ENCODE measurements around the gene MCOLN2.
A peak's percentile ranks its signal among the peaks of the same experiment; 100 is the strongest.
"Not testable (repeated sequence)": the region's sequence is repeated elsewhere in the genome, so short reads cannot be mapped to it uniquely, and the experiment has no call there.

The MCOLN2 gene

GRCh38 chr1:84998642-84999280, 1.8 kb upstream of the MCOLN2 start:
- Mint-ChIP-seq H3K27me3 (peaks cover 55% of the 10 kb centered on the region), H3K4me1 (peaks cover 41% of the 10 kb centered on the region), H3K27ac (peak overlapping the region; percentile 76), H3K4me3 (peak overlapping the region; percentile 83), H3K36me3 (peaks cover 18% of the 10 kb centered on the region), H3K9me3 (peaks cover 10% of the 10 kb centered on the region)
- CTCF ChIA-PET = interaction anchor here (1.0 kb wide), 2 partner anchors 29 to 54 kb away, joined by 4 to 8 read pairs; no protein-coding TSS in a partner anchor
- peak; percentile 64 for DNase-seq

GRCh38 chr1:84997667-84998600, 1.0 kb upstream of the MCOLN2 start:
- Mint-ChIP-seq H3K4me1 (peaks cover 42% of the 10 kb centered on the region), H3K36me3 (peaks cover 9% of the 10 kb centered on the region), H3K4me3 (peak overlapping the region; percentile 83), H3K27ac (peak overlapping the region; percentile 58), H3K27me3 (peaks cover 47% of the 10 kb centered on the region), H3K9me3 (peaks cover 5% of the 10 kb centered on the region)
- CTCF ChIA-PET = interaction anchor here (1.0 kb wide), 2 partner anchors 30 to 53 kb away, joined by 4 to 8 read pairs; no protein-coding TSS in a partner anchor
- peak; percentile 31 for DNase-seq

- no peak for DNase-seq
- CTCF ChIA-PET = interaction anchor here (1.1 to 3.5 kb wide), 4 partner anchors 21 to 259 kb away, joined by 3 to 28 read pairs (median 6); no protein-coding TSS in a partner anchor
- peaks cover 56% of the 10 kb centered on the region for H3K4me1 Mint-ChIP-seq
- peaks cover 6% of the 10 kb centered on the region for H3K36me3 Mint-ChIP-seq
- H3K27me3 Mint-ChIP-seq = peaks cover 35% of the 10 kb centered on the region
- H3K27ac Mint-ChIP-seq = peak overlapping the region; percentile 47
- no peaks in the 10 kb centered on the region for H3K9me3 Mint-ChIP-seq
- peak overlapping the region; percentile 66 for H3K4me3 Mint-ChIP-seq
These were observed 1.2 kb downstream of the MCOLN2 start for GRCh38 chr1:84995484-84996334.

GRCh38 chr1:84991097-84991920, 5.6 kb downstream of the MCOLN2 start:
- no peak overlapping the region for H3K4me3 Mint-ChIP-seq

GRCh38 chr1:84988588-84988987, 8.3 kb downstream of the MCOLN2 start:
- H3K4me1 Mint-ChIP-seq = peaks cover 39% of the 10 kb centered on the region
- peak overlapping the region; percentile 35 for H3K27ac Mint-ChIP-seq
- DNase-seq = peak; percentile 23
- CTCF ChIA-PET = no interaction called here
- peaks cover 13% of the 10 kb centered on the region for H3K36me3 Mint-ChIP-seq
- no peaks in the 10 kb centered on the region for H3K9me3 Mint-ChIP-seq
- H3K27me3 Mint-ChIP-seq = no peaks in the 10 kb centered on the region
- no peak overlapping the region for H3K4me3 Mint-ChIP-seq

More at GRCh38 chr1:84991097-84991920, 5.6 kb downstream of the MCOLN2 start:
- Mint-ChIP-seq H3K36me3 (peaks cover 6% of the 10 kb centered on the region), H3K4me1 (peaks cover 47% of the 10 kb centered on the region), H3K9me3 (no peaks in the 10 kb centered on the region), H3K27me3 (peaks cover 4% of the 10 kb centered on the region), H3K27ac (no peak overlapping the region)
- DNase-seq = no peak
- CTCF ChIA-PET = interaction anchor here (1.5 kb wide), 1 partner anchor 47 kb away, joined by 5 read pairs; no protein-coding TSS in a partner anchor

- CTCF ChIA-PET, H3K9me3 Mint-ChIP-seq, H3K27ac Mint-ChIP-seq, H3K27me3 Mint-ChIP-seq, H3K36me3 Mint-ChIP-seq, DNase-seq, H3K4me3 Mint-ChIP-seq: not testable (repeated sequence)
- peaks cover 26% of the 10 kb centered on the region for H3K4me1 Mint-ChIP-seq
These were observed 10.4 kb downstream of the MCOLN2 start for GRCh38 chr1:84986561-84986960.

GRCh38 chr1:84985365-84985764, 11.5 kb downstream of the MCOLN2 start:
- Mint-ChIP-seq H3K4me1 (peaks cover 21% of the 10 kb centered on the region), H3K4me3 (no peak overlapping the region), H3K27me3 (peaks cover 4% of the 10 kb centered on the region), H3K36me3 (peaks cover 17% of the 10 kb centered on the region), H3K9me3 (peaks cover 3% of the 10 kb centered on the region), H3K27ac (no peak overlapping the region)
- CTCF ChIA-PET = interaction anchor here (0.6 kb wide), 1 partner anchor 27 kb away, joined by 3 read pairs; no protein-coding TSS in a partner anchor
- no peak for DNase-seq

GRCh38 chr1:84982395-84982794, 14.5 kb downstream of the MCOLN2 start:
- H3K36me3 Mint-ChIP-seq = peaks cover 20% of the 10 kb centered on the region
- H3K9me3 Mint-ChIP-seq = peaks cover 13% of the 10 kb centered on the region
- H3K4me3 Mint-ChIP-seq = no peak overlapping the region
- no peak overlapping the region for H3K27ac Mint-ChIP-seq
- no peak for DNase-seq
- peaks cover 11% of the 10 kb centered on the region for H3K4me1 Mint-ChIP-seq
- H3K27me3 Mint-ChIP-seq = peaks cover 11% of the 10 kb centered on the region
- CTCF ChIA-PET = interaction anchor here (0.7 to 1.4 kb wide), 4 partner anchors 8 to 1722 kb away, joined by 3 read pairs; no protein-coding TSS in a partner anchor

GRCh38 chr1:84975035-84975434, 21.9 kb downstream of the MCOLN2 start:
- H3K36me3 Mint-ChIP-seq = peaks cover 8% of the 10 kb centered on the region
- CTCF ChIA-PET = interaction anchor here (0.5 to 2.0 kb wide), 4 partner anchors 8 to 53 kb away, joined by 3 to 8 read pairs (median 4); no protein-coding TSS in a partner anchor
- peaks cover 6% of the 10 kb centered on the region for H3K27me3 Mint-ChIP-seq
- DNase-seq = no peak
- H3K4me3 Mint-ChIP-seq = no peak overlapping the region
- peaks cover 40% of the 10 kb centered on the region for H3K4me1 Mint-ChIP-seq
- H3K9me3 Mint-ChIP-seq = peaks cover 10% of the 10 kb centered on the region
- no peak overlapping the region for H3K27ac Mint-ChIP-seq

GRCh38 chr1:84973498-84974334, 23.2 kb downstream of the MCOLN2 start:
- DNase-seq = no peak
- Mint-ChIP-seq H3K9me3 (no peaks in the 10 kb centered on the region), H3K4me1 (peaks cover 45% of the 10 kb centered on the region), H3K36me3 (peaks cover 9% of the 10 kb centered on the region), H3K27ac (no peak overlapping the region), H3K4me3 (no peak overlapping the region), H3K27me3 (peaks cover under 1% of the 10 kb centered on the region)
- CTCF ChIA-PET = interaction anchor here (1.4 to 2.4 kb wide), 2 partner anchors 16 to 54 kb away, joined by 5 to 8 read pairs; no protein-coding TSS in a partner anchor

- Mint-ChIP-seq H3K36me3 (peaks cover 6% of the 10 kb centered on the region), H3K9me3 (no peaks in the 10 kb centered on the region), H3K4me1 (peaks cover 43% of the 10 kb centered on the region), H3K4me3 (no peak overlapping the region), H3K27me3 (no peaks in the 10 kb centered on the region), H3K27ac (peak overlapping the region; percentile 58)
- CTCF ChIA-PET = interaction anchor here (0.7 to 2.4 kb wide), 7 partner anchors 10 to 282 kb away, joined by 3 to 17 read pairs (median 5); no protein-coding TSS in a partner anchor
- no peak for DNase-seq
These were observed 24.4 kb downstream of the MCOLN2 start for GRCh38 chr1:84972377-84972987.

GRCh38 chr1:84971957-84972356, 25.0 kb downstream of the MCOLN2 start:
- Mint-ChIP-seq H3K36me3 (peaks cover 6% of the 10 kb centered on the region), H3K9me3 (no peaks in the 10 kb centered on the region), H3K4me1 (peaks cover 43% of the 10 kb centered on the region), H3K4me3 (no peak overlapping the region), H3K27ac (peak overlapping the region; percentile 58), H3K27me3 (no peaks in the 10 kb centered on the region)
- DNase-seq = no peak
- CTCF ChIA-PET = interaction anchor here (0.7 to 2.4 kb wide), 7 partner anchors 11 to 283 kb away, joined by 3 to 17 read pairs (median 5); no protein-coding TSS in a partner anchor
